GM12865 (cell line): ENCODE results near the gene PDF.
A peak's percentile ranks its signal among the peaks of the same experiment; 100 is the strongest.

ENCODE experiments used
- DNase-seq: peaks from one replicate; pipeline ENCODE4 v3.0.0; 2010; ENCODE audit warnings: low read depth
- H3K4me3 ChIP-seq: 2 replicates; pipeline ENCODE4 v1.5.1; 2011; ENCODE audit warnings: mild to moderate bottlenecking, low read depth, low read length, control low read depth
- TF ChIP-seq, protein P1 (sequence below): IDR thresholded peaks from 2 replicates; pipeline ENCODE4 v1.5.1; 2011; ENCODE audit warnings: low read length, control low read depth, low read depth, inconsistent platforms; ENCODE audit not compliant: insufficient read depth; ENCODE audit errors: missing control alignments

The PDF gene

DNA sequence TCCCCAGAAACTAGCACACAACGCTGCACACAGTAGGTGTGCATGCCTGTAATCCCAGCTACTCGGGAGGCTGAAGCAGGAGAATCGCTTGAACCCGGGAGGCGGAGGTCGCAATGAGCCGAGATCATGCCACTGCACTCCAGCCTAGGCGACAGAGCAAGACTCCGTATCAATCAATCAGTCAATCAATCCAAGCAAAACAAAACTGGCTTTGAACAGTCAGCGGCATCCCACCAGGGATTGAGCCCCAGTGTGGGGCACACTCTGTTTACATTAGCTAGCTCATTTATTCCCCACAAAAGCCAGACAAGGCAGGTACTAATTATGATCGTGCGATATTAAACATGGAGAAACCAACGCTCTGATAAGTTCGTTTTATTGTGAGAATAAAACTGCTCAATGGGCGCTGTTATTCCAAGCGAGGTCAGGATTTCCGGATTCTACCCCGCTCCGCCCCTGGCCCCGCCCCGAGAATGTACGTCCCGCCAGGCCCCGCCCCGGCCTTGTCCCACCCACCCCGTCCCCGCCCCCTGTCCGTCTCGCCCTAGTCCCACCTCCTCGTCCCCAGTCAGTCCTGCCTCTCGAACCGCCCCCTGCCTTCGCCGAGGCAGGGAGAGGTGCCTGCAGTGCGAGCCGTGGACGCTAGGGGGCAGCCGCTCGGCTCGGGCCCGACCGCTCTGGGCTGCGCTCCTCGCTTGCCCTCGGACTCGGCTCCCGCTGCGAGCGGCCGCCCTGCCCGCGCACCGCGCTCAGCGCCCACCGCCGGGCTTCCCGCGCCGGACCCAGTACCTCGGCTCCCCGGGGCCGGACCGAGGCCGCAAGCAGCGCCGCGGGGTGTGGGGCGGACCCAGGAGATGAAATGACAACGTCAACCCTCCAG lies 19.5 kb downstream of the PDF start, which contains the start of gene VPS4A:
VPS4A (plus strand) TSS at position 698 of the 880 bp plus-strand sequence; CDS start at position 860, 162 bp downstream.
- TF ChIP-seq, protein P1, sequence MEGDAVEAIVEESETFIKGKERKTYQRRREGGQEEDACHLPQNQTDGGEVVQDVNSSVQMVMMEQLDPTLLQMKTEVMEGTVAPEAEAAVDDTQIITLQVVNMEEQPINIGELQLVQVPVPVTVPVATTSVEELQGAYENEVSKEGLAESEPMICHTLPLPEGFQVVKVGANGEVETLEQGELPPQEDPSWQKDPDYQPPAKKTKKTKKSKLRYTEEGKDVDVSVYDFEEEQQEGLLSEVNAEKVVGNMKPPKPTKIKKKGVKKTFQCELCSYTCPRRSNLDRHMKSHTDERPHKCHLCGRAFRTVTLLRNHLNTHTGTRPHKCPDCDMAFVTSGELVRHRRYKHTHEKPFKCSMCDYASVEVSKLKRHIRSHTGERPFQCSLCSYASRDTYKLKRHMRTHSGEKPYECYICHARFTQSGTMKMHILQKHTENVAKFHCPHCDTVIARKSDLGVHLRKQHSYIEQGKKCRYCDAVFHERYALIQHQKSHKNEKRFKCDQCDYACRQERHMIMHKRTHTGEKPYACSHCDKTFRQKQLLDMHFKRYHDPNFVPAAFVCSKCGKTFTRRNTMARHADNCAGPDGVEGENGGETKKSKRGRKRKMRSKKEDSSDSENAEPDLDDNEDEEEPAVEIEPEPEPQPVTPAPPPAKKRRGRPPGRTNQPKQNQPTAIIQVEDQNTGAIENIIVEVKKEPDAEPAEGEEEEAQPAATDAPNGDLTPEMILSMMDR, result peak; percentile 91
- H3K4me3 ChIP-seq, result peak within 1 kb of the TSS; percentile 84
- peak; percentile 98 for DNase-seq

DNA sequence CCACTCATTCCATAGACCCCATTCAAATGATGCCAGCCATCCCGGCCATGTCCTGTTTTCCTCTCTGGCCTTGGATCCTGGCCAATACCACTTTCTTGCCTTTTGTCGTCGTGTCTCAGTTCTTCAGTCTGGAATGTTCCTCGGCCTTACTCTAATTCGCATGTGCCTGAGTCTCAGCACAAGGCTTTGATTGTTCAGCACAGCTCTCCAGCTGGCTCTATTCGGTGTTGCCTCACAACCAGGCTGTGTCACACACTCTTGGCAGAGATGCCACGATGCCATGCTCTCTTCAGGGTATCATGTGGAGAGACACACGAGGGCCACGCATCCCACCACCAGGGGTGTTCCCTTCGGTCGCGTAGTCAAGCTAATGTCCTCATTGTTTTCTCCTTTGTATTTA lies 21.1 kb downstream of the PDF start:
- TF ChIP-seq, protein P1, result no peak
- H3K4me3 ChIP-seq, result no peak overlapping the region
- no peak for DNase-seq

DNA sequence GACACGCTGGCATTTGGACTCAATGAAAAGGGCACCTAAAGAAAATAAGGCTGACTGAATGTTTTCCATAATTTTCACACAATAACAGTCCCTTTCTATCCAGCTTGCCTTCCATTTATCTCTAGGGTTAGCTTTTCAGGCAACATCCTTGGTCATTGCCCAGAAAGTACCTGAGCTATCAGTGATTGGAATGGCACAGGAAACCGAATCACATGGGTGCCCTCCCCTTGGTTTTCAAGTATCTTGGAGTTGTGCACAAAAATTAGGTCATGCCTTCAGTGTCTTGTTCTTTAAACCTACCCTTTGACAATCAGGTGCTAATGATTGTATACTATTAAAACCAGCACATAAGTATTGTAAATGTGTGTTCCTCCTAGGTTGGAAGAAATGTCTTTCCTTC lies 22.5 kb downstream of the PDF start:
- no peak overlapping the region for H3K4me3 ChIP-seq
- TF ChIP-seq, protein P1, result no peak
- no peak for DNase-seq

DNA sequence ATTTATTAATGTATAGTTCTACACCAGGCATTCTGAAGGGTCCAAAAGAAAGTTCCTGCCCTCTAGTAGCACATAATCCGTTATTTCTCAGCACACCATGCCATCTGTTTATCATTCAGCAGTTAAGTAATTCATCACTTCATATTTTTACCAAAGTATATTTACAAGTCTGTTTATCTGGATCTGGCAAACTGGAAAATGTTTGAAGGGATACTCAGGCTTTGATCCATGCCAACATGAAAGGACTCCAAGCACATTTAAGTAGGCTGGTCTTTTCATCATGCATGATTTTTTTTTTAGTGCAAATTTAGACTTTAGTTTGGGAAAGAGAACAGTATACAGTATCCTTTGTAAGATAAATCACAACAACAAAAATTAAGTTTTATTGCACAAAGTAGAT lies 23.3 kb downstream of the PDF start:
- no peak overlapping the region for H3K4me3 ChIP-seq
- no peak for DNase-seq
- TF ChIP-seq, protein P1, result no peak

DNA sequence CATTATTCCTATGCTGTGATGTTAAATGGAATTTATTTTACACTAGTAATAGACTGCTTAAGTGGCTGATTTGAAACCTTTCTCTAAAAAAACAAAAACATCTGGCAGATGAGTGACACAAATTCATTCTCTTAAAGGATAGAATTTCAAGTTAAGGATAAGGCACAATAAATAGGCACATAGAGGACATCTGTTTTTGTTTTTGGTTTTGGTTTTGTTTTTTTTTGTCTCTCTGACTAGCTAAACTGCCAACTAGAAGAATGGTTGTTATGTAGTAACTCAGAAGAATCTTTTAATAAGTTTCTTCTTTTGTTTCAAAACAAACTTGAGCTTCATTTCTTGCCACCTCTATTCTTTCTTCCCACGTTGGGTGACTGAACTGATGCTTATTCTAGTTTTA lies 24.4 kb downstream of the PDF start:
- DNase-seq, result no peak
- TF ChIP-seq, protein P1, result no peak
- H3K4me3 ChIP-seq, result no peak overlapping the region

DNA sequence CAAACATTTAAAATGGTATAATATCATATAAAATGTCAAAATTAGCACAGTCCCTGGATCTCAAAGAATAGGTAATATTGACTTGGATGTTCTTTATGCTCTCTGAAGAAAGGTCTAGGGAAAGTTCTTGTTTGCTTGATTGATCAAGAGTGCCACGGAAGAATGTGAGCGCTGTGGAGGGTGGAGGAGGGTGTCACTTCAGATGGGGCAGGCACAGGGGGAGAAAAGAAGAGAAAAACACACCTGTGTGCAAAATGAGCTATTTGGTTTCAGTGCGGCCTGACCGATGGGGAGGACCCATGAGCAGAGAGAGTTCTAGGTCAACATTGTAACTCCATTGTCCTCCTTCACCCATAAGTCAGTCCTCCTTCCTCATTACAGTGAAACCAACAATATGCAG lies 28.1 kb downstream of the PDF start:
- no peak for DNase-seq
- TF ChIP-seq, protein P1, result no peak
- H3K4me3 ChIP-seq, result no peak overlapping the region

DNA sequence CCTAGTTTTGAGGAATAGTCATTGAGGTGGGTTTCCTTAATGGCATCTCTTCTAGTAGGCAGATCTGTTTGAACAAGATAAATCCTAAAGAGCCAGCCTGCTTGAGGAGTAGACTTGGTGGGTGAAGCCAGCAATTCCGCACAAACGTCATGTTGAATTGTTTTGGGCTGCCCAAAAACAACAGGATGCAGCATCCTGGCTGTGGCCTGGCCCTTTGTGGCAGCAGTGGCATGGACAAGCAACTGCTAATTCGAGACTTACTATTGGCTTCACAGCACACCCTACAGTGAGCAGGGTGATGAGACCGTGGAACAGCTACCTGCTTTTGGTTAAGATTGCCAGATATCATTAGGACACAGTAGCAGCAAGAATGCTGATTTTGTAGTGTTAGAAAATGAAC lies 28.5 kb downstream of the PDF start:
- no peak for DNase-seq
- TF ChIP-seq, protein P1, result no peak
- no peak overlapping the region for H3K4me3 ChIP-seq
